NOMO-1 treated with DMSO at 0.1 percent for 48 hours (cell line): ENCODE data around the gene MEGF11.

ENCODE experiments used
- DNase-seq: peaks from one replicate; lab custom pipeline; 2025; ENCODE audit not compliant: unreplicated experiment; lab: John Stamatoyannopoulos, UW

Gene MEGF11

DNA sequence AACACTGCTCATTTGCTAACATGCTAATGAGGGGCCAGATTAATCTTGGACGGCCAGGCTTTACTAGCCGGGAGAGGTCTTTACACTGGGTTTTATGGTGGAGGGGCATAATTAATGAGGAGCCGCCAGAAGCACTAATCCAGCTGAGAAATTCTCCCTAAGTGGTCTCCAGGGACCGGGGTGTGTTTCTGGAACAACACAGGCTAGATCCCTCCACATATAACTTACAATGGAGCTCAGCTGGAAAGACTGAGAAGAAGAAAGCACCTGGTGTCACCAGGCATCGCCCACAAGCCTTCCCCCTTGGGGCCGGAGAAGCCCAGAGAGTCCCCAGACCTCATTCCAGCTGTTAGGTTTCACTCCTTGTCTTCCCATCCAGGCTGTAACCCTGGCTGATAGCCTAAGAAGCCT, 127.5 kb downstream of the MEGF11 start:
- no peak for DNase-seq

DNA sequence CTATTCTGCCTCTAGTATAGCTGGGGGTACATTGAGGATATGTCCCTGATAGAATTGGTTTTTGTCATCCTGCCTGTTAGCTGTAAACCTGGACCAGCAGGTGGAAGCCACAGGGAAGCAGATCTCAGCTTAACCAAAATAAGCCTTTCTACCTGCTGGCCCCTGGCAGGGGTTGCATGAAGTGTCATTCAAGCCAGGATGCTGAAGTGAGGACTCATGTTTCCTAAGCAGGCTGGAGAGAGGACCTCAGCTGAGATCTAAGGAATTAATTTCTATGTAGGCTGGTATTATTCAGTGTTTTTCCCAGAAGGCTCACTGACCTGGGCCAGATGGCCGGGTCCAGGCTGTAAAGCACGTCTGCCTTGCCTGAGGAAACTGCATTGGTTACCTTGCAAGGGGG, 128.9 kb downstream of the MEGF11 start:
- DNase-seq = no peak

DNA sequence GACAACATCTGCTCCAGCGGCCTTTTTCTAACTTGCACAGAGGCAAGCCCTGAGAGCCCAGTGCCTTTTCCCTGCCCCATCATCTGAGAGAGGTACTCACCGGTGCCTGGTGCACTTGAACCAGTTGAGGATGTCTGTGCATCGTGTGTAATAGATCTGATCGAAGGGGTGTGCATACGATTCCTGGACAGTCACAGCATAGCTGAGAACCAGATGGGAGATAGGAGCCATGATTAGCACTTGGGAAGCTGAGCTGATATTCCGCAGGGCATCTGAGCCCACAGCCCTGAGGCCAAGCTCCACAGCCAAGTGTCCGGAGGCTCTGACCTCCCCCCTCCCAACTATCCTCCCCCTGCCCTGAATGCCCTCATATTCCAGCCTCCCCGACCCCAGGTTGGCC, 129.8 kb downstream of the MEGF11 start:
- no peak for DNase-seq

DNA sequence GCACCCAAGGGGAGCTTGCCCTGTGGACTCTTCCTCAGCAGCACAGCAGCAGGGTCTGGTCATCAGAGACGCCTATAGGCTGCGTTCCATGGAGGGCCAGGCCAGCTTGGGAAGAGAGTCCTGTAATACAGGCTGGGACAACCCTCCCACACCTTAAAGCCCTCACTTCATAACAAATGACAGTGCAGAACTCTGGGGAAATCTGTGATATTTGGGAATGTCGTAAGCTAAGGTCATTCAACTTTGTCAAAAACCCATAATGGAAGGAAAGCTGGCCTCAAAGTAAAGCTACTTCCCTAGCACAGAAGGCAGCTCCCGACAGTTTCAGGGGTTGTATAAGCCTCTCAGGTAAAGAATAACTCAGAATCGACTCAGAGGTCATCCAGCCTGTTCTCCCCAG, 133.1 kb downstream of the MEGF11 start:
- DNase-seq = no peak

DNA sequence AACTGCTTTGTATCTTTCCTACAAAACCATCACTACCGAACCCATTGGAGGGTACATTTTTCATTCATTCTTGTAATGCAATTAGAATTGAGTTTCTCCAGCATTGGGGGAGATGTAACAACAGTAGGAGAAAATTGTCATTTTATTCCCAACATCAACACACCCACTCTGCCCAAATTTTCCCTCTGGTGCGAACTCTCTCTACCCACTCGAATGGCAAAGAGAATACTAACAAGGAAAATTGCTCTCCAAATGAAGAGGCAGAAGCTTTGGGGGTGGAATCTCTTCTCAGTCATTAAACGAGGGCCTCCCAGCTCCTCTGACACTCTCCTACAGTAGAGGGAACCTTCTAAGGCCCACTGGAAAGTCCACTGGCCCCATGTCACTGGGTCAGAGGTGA, 135.7 kb downstream of the MEGF11 start:
- DNase-seq = no peak

DNA sequence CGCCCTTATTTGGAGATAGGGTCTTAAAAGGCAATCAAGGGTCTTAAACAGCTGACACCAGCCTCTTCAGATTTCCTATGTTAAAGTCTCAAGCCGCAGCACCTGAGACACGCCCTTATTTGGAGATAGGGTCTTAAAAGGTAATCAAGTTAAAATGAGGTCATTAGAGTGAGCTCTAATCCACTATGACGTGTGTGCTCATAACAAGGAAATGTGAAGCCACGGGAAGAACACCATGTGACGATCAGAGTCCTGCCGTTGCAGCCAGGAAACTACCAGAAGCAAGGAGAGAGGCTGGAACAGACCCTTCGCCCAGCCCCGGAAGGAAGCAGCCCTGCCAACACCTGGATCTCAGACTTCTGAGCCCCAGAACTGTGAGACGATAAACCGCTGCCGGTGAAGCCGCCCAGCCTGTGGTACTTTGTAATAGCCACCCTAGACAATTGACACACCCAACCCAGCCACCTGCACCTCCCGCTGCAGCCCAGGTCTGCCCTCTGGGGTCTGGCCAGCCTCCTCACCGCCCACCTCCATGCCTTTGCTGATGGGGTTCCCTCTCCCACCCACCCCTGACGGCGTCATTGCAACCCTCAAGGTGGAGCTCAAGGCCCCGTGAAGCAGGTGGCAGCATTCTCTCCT, 137.9 kb downstream of the MEGF11 start:
- no peak for DNase-seq

DNA sequence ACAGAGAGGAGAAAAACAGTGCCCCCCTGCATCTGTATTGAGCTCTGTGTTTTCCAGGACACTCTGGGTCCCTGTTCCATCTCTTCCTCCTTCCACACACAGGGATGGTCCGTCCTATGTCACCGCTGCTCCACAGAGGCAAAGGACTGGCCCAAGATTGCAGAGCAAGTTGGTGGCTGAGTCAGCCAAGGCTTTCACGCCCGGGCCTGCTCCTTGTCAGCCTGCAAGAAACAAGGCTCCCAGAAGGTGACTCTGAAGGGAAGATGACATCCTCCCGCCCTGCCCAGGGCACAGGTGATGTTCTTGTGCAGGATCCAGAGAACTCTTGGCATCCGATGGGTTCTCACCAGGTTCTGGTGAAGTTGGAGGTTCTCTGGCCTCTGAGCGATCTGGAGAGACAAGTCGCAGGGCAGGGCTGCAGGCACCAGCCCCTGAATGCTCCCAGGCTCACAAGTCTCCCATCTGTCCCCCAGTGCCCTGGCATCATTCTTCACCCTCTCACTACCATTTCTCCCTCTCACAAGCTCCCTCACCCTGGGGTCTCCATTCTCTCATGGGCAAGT, 138.6 kb downstream of the MEGF11 start:
- DNase-seq = no peak

DNA sequence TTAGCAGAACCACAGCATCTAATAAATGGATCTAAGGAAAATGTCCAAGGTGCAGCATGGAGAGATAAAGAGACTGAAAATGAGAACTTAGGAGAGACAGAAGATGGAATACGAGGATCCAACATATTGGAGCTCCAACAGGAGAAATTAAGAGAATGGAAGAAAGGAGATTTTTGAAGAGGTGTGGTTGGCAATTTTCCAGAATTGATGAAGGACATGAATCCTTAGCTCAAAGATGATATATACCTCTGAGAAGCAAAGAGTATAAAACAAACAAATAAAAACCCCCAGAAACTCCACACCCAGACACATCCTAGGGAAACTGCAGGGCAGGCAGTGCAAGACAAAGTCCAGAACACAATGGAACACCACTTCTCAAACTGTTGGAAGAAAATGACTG, 141.2 kb downstream of the MEGF11 start:
- no peak for DNase-seq

DNA sequence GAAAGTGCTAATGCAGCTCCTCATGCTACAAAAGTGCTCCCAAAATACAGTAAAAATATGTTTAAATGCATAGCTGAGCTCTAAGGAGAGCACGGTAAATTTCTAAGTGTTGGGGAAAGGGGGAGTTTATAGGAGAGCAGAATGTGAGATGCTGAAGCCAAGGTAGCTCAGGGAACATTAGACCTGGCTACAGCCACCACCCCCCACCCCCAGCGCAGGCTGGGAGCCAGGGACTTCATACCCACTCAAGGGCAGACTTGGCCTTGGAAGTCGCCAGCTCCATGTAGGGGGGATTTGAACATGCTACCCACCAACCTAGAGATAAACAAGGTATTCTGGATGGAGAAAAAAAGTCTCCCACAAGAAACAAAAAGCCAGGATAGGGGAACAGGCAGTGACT, 142.2 kb downstream of the MEGF11 start:
- DNase-seq = no peak

DNA sequence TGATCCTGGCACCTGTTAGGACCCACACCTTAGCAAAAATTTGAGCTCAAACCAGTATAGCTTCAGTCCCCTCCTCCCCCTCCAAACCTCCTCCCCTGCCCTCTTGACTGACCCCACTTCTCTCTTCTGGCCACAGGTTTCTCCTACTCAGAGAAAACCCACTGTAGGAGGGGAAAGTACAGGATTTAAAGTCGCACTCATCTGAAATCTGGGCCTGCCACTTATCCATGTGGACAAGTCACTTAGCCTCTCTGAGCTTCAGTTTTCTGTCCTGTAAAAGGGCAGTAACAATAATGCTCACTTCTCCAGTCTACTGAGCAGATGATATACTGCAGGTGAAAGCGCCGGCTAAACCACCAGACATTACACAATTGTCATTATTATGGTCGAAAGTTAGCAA, 142.7 kb downstream of the MEGF11 start:
- peak; percentile 27 for DNase-seq

DNA sequence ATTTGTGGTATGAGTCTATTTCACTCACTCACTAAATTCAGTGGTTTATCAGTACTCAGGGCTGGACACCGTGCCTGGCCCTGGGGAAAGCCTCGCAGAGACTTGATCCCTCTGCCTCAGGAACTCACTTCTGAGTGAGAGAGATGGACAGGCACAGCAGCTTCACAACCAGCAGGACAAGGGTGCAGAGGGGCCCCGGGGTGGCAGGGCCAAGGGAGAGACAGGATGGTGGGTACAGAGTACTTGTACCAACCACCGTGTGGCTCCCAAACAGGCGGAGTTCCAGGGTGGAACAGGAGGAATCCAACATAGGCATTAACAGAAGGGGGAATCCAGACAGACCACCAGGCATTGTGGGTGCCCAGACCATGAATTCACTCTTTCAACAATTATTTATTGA, 143.7 kb downstream of the MEGF11 start:
- no peak for DNase-seq

DNA sequence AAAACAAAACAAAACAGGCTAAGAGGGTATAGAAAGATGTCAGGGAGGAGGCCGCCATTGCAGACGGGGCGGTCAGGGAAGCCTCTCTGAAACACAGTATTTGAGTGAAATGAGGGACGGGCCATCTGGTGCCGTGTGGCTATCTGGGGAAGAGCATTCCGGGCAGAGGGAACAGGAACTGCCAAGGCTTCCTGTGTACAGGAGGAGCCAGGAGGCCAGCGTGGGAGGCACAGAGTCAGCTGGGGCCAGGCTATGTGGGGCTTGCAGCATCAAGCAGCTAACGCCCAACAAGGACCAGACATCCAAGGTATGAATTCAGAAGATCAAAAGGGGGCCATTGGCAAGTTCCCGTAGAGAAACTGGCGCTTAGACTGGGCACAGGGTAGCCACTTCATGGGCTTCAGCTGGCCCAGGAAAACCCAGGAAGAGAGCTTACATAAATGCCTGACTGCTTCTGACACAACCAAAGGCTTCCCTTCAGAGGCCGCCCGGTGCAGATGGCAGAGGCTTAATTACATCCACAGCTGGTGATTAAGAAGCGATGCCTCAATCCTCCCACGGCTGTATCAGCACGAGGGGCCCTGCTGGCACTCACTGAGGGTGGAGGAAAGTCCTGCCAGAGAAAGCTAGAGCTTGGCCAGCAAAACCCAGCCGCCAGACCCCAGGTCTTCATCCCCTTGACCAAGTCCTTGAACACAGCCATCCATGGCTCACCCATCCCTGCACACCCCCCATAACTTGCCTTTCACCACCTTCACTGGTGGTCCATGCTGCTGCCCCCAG, 144.9 kb downstream of the MEGF11 start:
- no peak for DNase-seq

DNA sequence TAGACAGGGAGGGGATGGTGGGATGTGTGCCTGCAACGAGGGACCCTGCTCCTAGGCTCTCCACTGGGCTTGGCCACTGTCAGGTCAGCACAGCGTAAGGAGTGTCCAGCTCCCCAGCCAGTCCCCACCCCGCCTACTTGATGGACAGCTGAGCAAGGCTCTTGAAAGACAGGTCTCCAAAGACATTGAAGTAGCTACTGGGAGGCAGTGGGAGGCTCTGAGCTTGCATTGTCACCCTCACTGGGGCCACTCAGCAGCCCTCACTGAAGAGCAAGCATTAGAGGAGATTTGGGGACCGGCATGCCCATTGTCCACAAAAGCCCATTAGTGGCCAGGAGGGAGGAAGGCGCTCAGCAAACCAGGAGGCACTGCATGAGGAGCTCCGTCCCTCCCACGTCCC, 146.5 kb downstream of the MEGF11 start:
- DNase-seq = no peak

DNA sequence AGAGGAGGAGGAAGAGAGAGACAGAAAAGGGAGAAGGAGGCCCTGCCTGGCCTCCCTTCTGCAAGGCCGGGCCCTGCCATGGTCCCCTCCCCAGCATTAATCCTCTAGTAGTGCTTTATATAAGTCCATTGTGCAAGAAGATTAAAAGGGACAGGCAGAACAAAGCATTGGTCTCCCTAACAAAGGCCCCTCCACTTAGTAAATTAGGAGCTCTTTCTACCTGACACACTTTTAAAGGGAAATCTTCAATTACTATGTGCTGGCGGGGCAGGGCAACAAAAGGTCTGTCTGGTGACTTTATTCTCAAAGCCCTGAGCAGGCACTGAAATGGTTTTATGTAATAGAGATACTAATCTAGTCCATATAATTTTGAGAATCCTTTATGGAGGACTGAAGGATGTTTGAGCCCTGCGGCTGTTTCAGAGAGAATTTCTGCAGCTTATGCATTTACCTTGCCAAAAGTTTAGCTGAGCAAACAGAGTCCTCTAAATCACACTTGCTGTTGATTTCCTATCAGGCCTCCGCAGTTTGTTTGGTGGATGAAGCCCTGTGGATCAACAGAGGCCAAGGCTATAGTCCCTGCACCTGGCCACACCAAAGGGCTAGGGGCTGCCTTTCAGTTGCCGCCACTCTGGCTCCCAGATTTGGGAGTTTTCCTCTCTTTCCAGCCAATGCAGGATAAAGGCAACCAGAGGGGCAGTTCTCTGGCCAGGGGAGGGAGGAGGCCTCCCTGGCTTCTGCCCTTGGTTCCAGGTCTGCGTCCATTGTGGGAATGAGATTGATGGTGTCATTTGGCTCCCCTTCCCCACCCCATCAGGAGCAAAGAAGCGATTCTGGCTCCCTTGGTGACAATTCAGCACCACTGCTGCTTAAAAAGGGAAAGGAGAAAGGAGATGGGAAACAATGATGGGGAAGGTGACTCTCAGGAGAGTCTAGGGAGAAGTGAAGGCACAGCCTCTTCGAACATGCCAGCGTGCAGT, 148.0 kb downstream of the MEGF11 start:
- DNase-seq = no peak

DNA sequence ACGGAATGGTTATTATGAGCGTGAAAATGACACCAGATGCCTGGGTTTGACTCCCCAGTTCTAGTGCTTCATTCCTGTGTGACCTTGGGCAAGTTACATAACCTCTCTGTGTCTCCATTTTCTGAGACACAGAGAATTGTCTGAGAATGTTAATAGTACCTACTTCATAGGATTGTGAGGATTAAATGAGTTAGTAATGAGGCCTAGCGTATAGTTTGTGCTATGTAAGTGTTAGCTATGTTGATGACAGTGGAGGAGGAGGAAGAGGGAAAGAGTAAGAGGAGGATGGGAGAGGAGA, 150.3 kb downstream of the MEGF11 start:
- no peak for DNase-seq

DNA sequence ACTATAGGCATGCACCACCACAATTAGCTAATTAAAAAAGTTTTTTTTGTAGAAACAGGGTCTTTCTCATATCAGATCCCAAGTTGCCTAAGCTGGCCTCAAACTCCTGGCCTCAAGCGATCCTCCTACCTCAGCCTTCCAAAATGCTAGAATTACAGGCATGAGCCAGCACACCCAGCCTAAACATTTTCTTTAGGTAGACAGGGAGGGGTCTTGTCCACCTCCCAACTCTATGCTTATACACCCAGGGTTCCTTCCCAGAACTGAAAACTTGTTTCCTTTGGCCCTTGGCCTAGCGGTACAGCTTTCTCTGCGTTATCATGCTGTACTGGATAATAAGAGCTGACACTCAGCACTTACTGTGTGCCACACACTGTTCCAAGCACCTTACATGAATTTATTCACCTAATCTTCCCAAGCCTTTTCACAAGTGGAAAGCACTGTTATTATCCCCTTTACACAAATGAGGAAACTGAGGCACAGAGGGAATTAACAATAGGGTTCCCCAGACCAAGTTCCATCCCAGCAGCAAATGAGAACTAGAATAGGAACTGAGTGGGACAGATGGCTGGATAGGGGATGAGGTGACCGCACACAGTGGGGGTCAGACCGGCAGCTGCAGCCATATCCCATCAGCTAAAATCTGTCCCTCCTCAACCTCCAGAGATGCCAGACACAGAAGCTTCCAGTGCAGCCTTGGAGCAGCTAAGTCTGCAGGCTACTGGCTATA, 150.8 kb downstream of the MEGF11 start:
- DNase-seq = no peak

DNA sequence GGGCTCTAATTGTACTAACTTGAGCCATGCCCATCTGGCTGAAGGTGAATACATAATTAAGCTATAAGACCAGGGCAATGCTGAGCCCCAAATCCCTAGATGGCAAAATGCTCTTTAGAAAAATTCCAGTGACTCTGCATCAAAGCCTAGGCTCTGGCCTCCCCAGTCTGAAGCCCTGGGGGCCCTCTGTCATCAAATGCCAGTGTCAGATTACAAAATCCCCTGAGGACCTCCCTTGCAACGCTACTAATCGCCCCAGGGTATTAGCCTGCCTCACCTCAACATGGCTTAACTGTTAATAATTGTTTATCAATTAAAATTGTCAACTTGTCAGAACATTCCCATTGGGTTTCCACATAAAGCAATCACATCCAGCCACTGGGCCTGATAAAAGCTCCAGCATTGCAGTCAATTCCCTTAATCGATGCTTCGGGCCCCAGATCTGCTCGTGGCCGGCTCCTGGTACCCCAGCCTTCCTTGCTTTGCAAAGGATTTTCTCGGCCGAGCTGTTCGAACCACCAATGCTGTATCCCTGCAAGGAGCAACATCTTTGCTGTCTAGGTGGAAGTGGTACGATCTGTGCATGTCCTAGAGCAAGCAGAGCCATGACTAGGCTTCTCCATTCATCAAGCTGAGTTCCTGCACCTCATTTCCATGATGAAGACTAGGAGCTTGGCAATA, 151.7 kb downstream of the MEGF11 start:
- no peak for DNase-seq

DNA sequence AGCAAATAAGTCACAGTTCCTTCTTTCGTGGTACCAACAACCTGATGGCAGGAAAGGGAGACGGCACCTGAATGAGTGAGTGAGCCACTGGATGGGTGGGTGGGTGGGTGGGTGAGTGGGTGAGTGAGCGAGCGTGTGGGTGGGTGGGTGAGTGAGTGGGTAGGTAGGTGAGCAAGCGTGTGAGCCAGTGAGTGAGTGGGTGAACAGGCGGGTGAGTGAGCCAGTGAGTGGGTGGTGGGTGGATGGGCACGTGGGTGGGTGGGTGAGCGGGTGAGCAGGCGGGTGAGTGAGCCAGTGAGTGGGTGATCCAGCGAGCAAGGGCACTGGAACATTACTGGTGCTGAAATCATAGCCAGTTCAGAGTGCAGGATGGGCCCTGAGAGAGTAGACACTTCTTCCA, 152.8 kb downstream of the MEGF11 start:
- DNase-seq = no peak

DNA sequence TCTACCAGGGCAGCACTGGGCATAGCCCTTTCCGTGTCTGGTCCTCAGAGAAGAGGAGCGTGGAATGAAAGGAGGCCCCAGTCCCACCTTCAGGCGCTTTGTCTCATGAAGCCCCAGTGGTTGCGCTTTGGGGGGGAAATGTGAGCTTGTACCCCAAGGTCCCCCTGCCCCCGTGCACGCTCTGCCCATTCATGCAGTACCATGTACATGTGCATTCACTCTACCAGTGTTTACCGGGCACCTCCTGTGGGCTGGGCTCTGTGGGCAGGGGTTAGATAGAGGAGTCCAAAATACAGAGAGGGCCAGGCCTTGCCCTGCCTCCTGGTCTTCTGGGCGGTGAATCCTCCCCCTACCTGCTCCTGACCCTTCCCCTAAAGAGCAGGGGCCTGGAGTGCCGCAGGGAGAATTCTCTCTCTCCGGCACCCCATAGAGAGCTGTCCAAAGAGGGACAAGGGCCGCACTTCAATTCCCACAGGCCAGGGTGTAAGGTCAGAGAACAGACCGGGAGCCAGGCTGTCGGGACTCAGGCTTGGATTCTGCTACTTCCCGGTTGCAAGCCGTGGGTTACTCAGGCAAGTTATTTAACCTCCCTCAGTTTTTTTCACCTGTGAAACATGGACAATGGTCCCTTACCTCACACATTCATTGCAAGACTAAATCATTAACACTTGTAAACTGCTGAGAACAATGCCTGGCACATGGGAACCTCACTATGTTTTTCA, 153.4 kb downstream of the MEGF11 start:
- DNase-seq = no peak

DNA sequence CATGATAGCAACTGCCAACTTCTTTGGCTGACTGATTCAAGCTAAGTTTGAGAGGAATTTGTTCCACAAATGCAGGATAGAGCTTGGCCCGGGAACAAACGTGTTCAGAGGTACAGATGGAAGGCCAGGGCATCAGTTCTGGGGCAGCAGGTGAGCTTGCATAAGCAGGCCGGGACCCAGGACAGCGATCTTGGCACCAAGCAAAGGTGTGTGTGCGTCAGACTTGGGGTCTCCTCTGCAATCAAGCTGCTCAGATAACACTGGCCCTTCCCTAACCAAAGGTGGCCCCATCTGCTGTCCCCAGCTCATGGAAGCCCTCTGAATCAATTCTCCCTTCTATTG, 155.6 kb downstream of the MEGF11 start:
- no peak for DNase-seq
